GM19452 (cell line): Measurements from ENCODE around the gene NOSTRIN.
"Not testable (repeated sequence)": the region's sequence is repeated elsewhere in the genome, so short reads cannot be mapped to it uniquely, and the experiment has no call there.

Source experiments
- ATAC-seq: cut with Tn5 transposase; IDR thresholded peaks from one replicate; pipeline ENCODE4 v1.9.1; 2021; ENCODE audit not compliant: unreplicated experiment

The NOSTRIN gene

GRCh38 chr2:168789776-168790175, 12.7 kb upstream of the NOSTRIN start:
- ATAC-seq: no peak

- no peak for ATAC-seq
Measured at GRCh38 chr2:168790226-168790902, 12.1 kb upstream of the NOSTRIN start.

- ATAC-seq: not testable (repeated sequence)
Measured at GRCh38 chr2:168791140-168791539, 11.3 kb upstream of the NOSTRIN start.

- no peak for ATAC-seq
Measured at GRCh38 chr2:168793596-168793995, 8.8 kb upstream of the NOSTRIN start.

GRCh38 chr2:168794968-168795367, 7.5 kb upstream of the NOSTRIN start:
- no peak for ATAC-seq

GRCh38 chr2:168796090-168796577, 6.3 kb upstream of the NOSTRIN start:
- ATAC-seq: no peak

GRCh38 chr2:168796583-168797285, 5.7 kb upstream of the NOSTRIN start:
- no peak for ATAC-seq

GRCh38 chr2:168797286-168797655, 5.2 kb upstream of the NOSTRIN start:
- ATAC-seq: no peak

GRCh38 chr2:168798076-168798887, 4.2 kb upstream of the NOSTRIN start:
- ATAC-seq: no peak

- ATAC-seq: no peak
Measured at GRCh38 chr2:168798888-168799410, 3.5 kb upstream of the NOSTRIN start.

- ATAC-seq: no peak
Measured at GRCh38 chr2:168801471-168801870, 966 bp upstream of the NOSTRIN start.

GRCh38 chr2:168802859-168803725, 655 bp downstream of the NOSTRIN start:
- ATAC-seq: no peak

GRCh38 chr2:168804214-168804613, 1.8 kb downstream of the NOSTRIN start:
- ATAC-seq: no peak

GRCh38 chr2:168805615-168806014, 3.2 kb downstream of the NOSTRIN start:
- ATAC-seq: no peak

- no peak for ATAC-seq
Measured at GRCh38 chr2:168809537-168809936, 7.1 kb downstream of the NOSTRIN start.

- no peak for ATAC-seq
Measured at GRCh38 chr2:168810235-168810634, 7.8 kb downstream of the NOSTRIN start.

- no peak for ATAC-seq
Measured at GRCh38 chr2:168811696-168812095, 9.3 kb downstream of the NOSTRIN start.

GRCh38 chr2:168814046-168814445, 11.6 kb downstream of the NOSTRIN start:
- no peak for ATAC-seq

GRCh38 chr2:168814939-168815907, 12.8 kb downstream of the NOSTRIN start:
- no peak for ATAC-seq
